ENCODE measurements around the gene C16orf74. TPM values are rescaled to one million over a fixed set of nuclear protein-coding genes. Genes with fewer than 3 reads are reported as not detected.

The C16orf74 gene
- total RNA-seq, 1 experiment from 2014 or later: 68.5 TPM

DNA sequence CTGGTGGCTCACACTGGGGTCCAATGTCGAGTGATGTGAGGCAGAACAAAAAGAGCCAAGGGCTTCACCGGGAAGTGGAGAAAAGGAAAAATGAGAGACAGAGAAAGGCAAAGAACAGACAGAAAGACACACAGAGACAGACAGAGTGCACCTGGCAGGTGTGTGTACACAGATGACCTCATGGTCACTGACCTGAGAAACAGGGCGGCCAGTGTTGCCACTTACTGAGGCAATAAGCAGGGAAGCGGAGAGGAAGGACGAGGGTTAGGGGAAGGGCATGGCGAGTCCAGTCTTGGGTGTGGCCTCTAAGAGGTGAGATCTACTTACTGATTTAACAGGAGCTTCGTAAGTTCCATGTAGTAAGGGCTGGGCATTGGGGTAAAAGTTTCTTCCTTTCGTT, 69.6 kb downstream of the C16orf74 start:
- H3K27ac Mint-ChIP-seq (ENCODE audit: low read depth, unreplicated experiment): no peak overlapping the region
- peaks cover 27% of the 10 kb centered on the region for H3K36me3 Mint-ChIP-seq (ENCODE audit: insufficient read depth, unreplicated experiment)
- CTCF ChIA-PET: interaction anchor here (0.7 kb wide), 1 partner anchor 66 kb away, joined by 4 read pairs; no protein-coding TSS in a partner anchor

DNA sequence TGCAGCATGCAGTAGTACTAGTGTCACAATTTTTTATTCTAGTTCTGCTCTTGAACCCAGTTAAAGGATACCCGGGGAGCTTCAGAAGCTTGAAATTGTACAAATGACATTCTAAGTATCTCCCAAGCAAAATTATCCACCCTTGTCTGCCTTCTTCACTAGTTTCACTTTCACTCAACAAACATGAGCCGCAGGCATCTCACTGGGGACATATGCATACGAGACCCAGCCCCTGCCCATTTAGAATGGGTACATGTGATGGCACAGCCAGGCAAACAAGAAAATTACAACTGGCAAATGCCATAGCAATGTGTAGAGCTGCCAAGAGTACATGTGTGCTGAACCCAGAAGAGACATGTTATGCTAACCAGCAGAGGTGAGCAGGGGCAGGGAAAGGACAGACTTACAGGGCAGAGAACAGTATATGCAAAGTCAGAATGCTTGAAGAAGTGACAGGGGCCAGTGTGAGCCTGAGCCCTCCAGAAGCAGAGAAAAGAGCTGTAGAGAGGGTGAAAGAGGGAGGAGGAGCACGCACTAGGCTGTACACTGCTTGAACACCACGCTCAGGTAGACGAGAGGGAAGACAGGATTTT, 70.4 kb downstream of the C16orf74 start:
- Mint-ChIP-seq H3K27me3 (ENCODE audit: insufficient read depth, unreplicated experiment) (no peaks in the 10 kb centered on the region), H3K36me3 (ENCODE audit: insufficient read depth, unreplicated experiment) (peaks cover 29% of the 10 kb centered on the region), H3K9me3 (ENCODE audit: unreplicated experiment) (no peaks in the 10 kb centered on the region), H3K4me3 (ENCODE audit: unreplicated experiment) (no peak overlapping the region), H3K27ac (ENCODE audit: low read depth, unreplicated experiment) (peak overlapping the region; percentile 11), H3K4me1 (ENCODE audit: insufficient read depth, unreplicated experiment) (peaks cover 5% of the 10 kb centered on the region)
- TF ChIP-seq, protein P1, sequence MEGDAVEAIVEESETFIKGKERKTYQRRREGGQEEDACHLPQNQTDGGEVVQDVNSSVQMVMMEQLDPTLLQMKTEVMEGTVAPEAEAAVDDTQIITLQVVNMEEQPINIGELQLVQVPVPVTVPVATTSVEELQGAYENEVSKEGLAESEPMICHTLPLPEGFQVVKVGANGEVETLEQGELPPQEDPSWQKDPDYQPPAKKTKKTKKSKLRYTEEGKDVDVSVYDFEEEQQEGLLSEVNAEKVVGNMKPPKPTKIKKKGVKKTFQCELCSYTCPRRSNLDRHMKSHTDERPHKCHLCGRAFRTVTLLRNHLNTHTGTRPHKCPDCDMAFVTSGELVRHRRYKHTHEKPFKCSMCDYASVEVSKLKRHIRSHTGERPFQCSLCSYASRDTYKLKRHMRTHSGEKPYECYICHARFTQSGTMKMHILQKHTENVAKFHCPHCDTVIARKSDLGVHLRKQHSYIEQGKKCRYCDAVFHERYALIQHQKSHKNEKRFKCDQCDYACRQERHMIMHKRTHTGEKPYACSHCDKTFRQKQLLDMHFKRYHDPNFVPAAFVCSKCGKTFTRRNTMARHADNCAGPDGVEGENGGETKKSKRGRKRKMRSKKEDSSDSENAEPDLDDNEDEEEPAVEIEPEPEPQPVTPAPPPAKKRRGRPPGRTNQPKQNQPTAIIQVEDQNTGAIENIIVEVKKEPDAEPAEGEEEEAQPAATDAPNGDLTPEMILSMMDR (IDR thresholded peaks at IDR 0.05; ENCODE audit: unreplicated experiment): no peak
- BruUV-seq (replicated peaks): no TSS peak
- intact Hi-C loops (cut with micrococcal nuclease): no loop called here
- ChIA-PET POLR2A (no interaction called here), CTCF (interaction anchor here (0.5 to 0.7 kb wide), 2 partner anchors 141 to 151 kb away, joined by 3 read pairs; no protein-coding TSS in a partner anchor)
- no peak for DNase-seq (ENCODE audit: unreplicated experiment)

More for the DNA sequence above, 69.6 kb downstream of the C16orf74 start:
- TF ChIP-seq, protein P1 (IDR thresholded peaks at IDR 0.05; ENCODE audit: unreplicated experiment): no peak
- H3K9me3 Mint-ChIP-seq (ENCODE audit: unreplicated experiment): no peaks in the 10 kb centered on the region
- H3K4me1 Mint-ChIP-seq (ENCODE audit: insufficient read depth, unreplicated experiment): peaks cover 5% of the 10 kb centered on the region
- H3K27me3 Mint-ChIP-seq (ENCODE audit: insufficient read depth, unreplicated experiment): no peaks in the 10 kb centered on the region
- no peak overlapping the region for H3K4me3 Mint-ChIP-seq (ENCODE audit: unreplicated experiment)
- no TSS peak for BruUV-seq (replicated peaks)
- intact Hi-C loops (cut with micrococcal nuclease): no loop called here
- no peak for DNase-seq (ENCODE audit: unreplicated experiment)
- POLR2A ChIA-PET: no interaction called here

DNA sequence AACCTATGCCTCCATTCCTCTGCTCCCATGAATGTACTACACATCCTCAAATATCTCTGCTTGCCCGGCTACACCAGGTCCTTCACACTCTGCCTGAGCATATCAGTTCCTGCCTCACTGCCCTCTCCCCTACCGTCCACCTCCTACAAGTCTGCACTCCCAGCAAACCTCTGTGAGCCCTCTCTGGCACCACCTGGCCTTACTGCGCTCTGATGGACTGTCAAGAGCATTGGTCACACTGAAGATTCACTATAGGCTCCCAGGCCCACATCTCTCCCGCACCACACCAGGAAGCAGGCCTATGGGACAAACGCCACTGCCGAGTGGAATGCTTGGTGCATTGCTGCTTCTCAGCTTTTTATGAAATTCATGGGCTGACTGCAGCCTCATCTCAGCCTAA, 71.0 kb downstream of the C16orf74 start:
- intact Hi-C loops (cut with micrococcal nuclease): no loop called here
- Mint-ChIP-seq H3K27me3 (ENCODE audit: insufficient read depth, unreplicated experiment) (no peaks in the 10 kb centered on the region), H3K4me3 (ENCODE audit: unreplicated experiment) (no peak overlapping the region), H3K9me3 (ENCODE audit: unreplicated experiment) (no peaks in the 10 kb centered on the region), H3K36me3 (ENCODE audit: insufficient read depth, unreplicated experiment) (peaks cover 35% of the 10 kb centered on the region), H3K4me1 (ENCODE audit: insufficient read depth, unreplicated experiment) (peaks cover 5% of the 10 kb centered on the region), H3K27ac (ENCODE audit: low read depth, unreplicated experiment) (no peak overlapping the region)
- no TSS peak for BruUV-seq (replicated peaks)
- POLR2A ChIA-PET: no interaction called here
- TF ChIP-seq, protein P1 (IDR thresholded peaks at IDR 0.05; ENCODE audit: unreplicated experiment): no peak
- CTCF ChIA-PET: interaction anchor here (0.5 to 0.7 kb wide), 2 partner anchors 142 to 151 kb away, joined by 3 read pairs; no protein-coding TSS in a partner anchor
- DNase-seq (ENCODE audit: unreplicated experiment): no peak

DNA sequence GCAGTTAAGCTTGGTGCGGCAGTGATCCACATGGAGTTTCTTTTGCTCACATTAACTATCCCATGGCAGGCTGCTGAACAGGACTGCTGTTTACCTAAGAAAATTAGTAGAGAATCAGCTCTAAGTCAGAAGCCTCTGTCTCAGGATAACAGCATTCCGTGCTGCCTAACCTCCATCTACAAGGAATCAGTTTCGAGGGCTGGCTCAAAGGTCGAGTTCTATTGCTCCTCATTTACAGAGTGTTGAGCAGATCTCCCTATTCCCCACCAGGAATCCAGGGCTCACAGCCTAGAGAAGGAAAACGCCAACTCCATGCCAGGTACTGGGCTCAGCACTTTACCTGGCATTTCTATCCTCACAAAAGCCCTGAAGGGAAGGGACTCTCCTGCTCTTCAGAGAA, 72.1 kb downstream of the C16orf74 start:
- Mint-ChIP-seq H3K4me3 (ENCODE audit: unreplicated experiment) (no peak overlapping the region), H3K9me3 (ENCODE audit: unreplicated experiment) (no peaks in the 10 kb centered on the region), H3K4me1 (ENCODE audit: insufficient read depth, unreplicated experiment) (peaks cover 5% of the 10 kb centered on the region), H3K27me3 (ENCODE audit: insufficient read depth, unreplicated experiment) (no peaks in the 10 kb centered on the region), H3K36me3 (ENCODE audit: insufficient read depth, unreplicated experiment) (peaks cover 36% of the 10 kb centered on the region), H3K27ac (ENCODE audit: low read depth, unreplicated experiment) (no peak overlapping the region)
- TF ChIP-seq, protein P1 (IDR thresholded peaks at IDR 0.05; ENCODE audit: unreplicated experiment): no peak
- no TSS peak for BruUV-seq (replicated peaks)
- CTCF ChIA-PET: no interaction called here
- POLR2A ChIA-PET: no interaction called here
- DNase-seq (ENCODE audit: unreplicated experiment): no peak
- intact Hi-C loops (cut with micrococcal nuclease): no loop called here
